ENCODE data around the gene SERPINB8.

- TF ChIP-seq SP1 (IDR thresholded peaks at IDR 0.05), result no peak
- no peak for TF ChIP-seq BHLHE40 (IDR thresholded peaks at IDR 0.05; ENCODE audit: borderline replicate concordance)
- no peak for TF ChIP-seq ARNT (IDR thresholded peaks at IDR 0.05)
- no peak for TF ChIP-seq TARDBP (IDR thresholded peaks at IDR 0.05)
- TF ChIP-seq FOXA1 (IDR thresholded peaks at IDR 0.05), result no peak
- no peak for TF ChIP-seq CTBP1 (IDR thresholded peaks at IDR 0.05; ENCODE audit: borderline replicate concordance)
- no peak for TF ChIP-seq PKNOX1 (IDR thresholded peaks at IDR 0.05)
These were observed 25.0 kb downstream of the SERPINB8 start for GRCh38 chr18:63994783-63995399.

Measured in HEK293T (cell line).